ENCODE measurements around the gene KRTAP22-2.
A peak's percentile ranks its signal among the peaks of the same experiment; 100 is the strongest.

Gene KRTAP22-2

GRCh38 chr21:30592140-30592539 is 1.9 kb upstream of the KRTAP22-2 start, which contains the start of gene KRTAP6-3:
Gene KRTAP6-3, plus strand, starts transcription at chr21:30592440. Its CDS starts 6 bp downstream, at chr21:30592446.
- Histone ChIP-seq H2BK12ac (ENCODE audit: low read length) (peak within 1 kb of the TSS; percentile 8), H3K9me3 (replicated peaks in 1 of 2; ENCODE audit: control insufficient read depth in 2 of 2, insufficient read depth in 1 of 2, low read depth in 1 of 2, low read length in 2 of 2) (no peaks in the 10 kb centered on the region), H3K27ac (replicated peaks; ENCODE audit: low read length) (no peak within 1 kb of the TSS), H3K14ac (ENCODE audit: low read length) (no peak within 1 kb of the TSS), H3K23ac (ENCODE audit: low read depth, low read length, poor library complexity) (no peak within 1 kb of the TSS), H3K4me2 (ENCODE audit: insufficient read depth, low read length, poor library complexity, severe bottlenecking) (no peak within 1 kb of the TSS), H2BK120ac (ENCODE audit: low read depth, low read length) (no peak within 1 kb of the TSS), H3K27me3 (ENCODE audit: control insufficient read depth in 3 of 3, insufficient read depth in 3 of 3, low read depth in 1 of 3, low read length in 3 of 3) (no peaks in the 10 kb centered on the region), H3K79me1 (ENCODE audit: low read depth, low read length) (no peaks in the 10 kb centered on the region), H2AFZ (ENCODE audit: low read length) (no peak within 1 kb of the TSS), H3K36me3 (replicated peaks in 1 of 2; ENCODE audit: control insufficient read depth in 2 of 2, insufficient read depth in 2 of 2, low read length in 2 of 2) (no peaks in the 10 kb centered on the region), H3K4ac (ENCODE audit: low read length) (peak within 1 kb of the TSS; percentile 24), H2BK5ac (ENCODE audit: low read length) (no peak within 1 kb of the TSS), H3K18ac (ENCODE audit: low read length) (peak within 1 kb of the TSS; percentile 55), H3K4me1 (ENCODE audit: control insufficient read depth in 2 of 2, insufficient read depth in 1 of 2, low read depth in 1 of 2, low read length in 2 of 2) (no peaks in the 10 kb centered on the region), H3K9ac (ENCODE audit: low read depth, low read length, poor library complexity) (no peak within 1 kb of the TSS), H4K91ac (ENCODE audit: low read depth, low read length, poor library complexity) (no peak within 1 kb of the TSS), H2BK15ac (ENCODE audit: low read length) (peak within 1 kb of the TSS; percentile 33), H3K4me3 (ENCODE audit: low read length in 2 of 2) (no peak within 1 kb of the TSS), H2AK5ac (ENCODE audit: low read depth, low read length) (peak within 1 kb of the TSS; percentile 28), H4K8ac (ENCODE audit: low read depth, low read length) (no peak within 1 kb of the TSS)
- DNase-seq (ENCODE audit: low spot score) = no peak
- no CpG with 5 or more reads among the region's 4 CpGs for WGBS, 2 donors (ENCODE audit: extremely low coverage in 2 of 2, insufficient read length in 2 of 2, insufficient replicate concordance in 1 of 2)

DNA sequence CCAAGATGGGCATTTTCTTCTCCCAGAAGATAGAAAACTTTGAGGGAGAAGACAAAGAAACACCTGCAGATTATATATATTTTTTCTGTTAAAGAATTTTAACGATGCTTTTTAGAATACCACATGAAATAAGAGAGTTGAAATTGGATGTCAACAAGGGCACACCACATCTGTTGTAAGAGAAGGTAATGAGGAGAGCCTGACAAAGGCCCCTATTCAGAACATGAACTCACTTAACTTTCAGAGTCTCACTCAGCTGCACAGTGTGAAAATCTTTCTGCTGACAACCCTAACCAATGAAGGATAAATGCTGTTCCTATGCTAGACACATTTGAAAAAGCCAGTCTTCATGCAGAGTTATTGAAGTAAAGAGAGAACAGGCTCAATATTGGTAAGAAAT is 7.3 kb downstream of the KRTAP22-2 start:
- Histone ChIP-seq H3K9me3 (replicated peaks in 1 of 2; ENCODE audit: control insufficient read depth in 2 of 2, insufficient read depth in 1 of 2, low read depth in 1 of 2, low read length in 2 of 2) (no peaks in the 10 kb centered on the region), H3K14ac (ENCODE audit: low read length) (no peak overlapping the region), H3K23ac (ENCODE audit: low read depth, low read length, poor library complexity) (no peak overlapping the region), H3K18ac (ENCODE audit: low read length) (no peak overlapping the region), H3K36me3 (replicated peaks in 1 of 2; ENCODE audit: control insufficient read depth in 2 of 2, insufficient read depth in 2 of 2, low read length in 2 of 2) (no peaks in the 10 kb centered on the region), H2BK15ac (ENCODE audit: low read length) (no peak overlapping the region), H2BK5ac (ENCODE audit: low read length) (no peak overlapping the region), H3K9ac (ENCODE audit: low read depth, low read length, poor library complexity) (no peak overlapping the region), H3K4me3 (ENCODE audit: low read length in 2 of 2) (no peak overlapping the region), H3K79me1 (ENCODE audit: low read depth, low read length) (no peaks in the 10 kb centered on the region), H2AFZ (ENCODE audit: low read length) (no peak overlapping the region), H2BK120ac (ENCODE audit: low read depth, low read length) (no peak overlapping the region), H3K4ac (ENCODE audit: low read length) (no peak overlapping the region), H3K27ac (replicated peaks; ENCODE audit: low read length) (no peak overlapping the region), H2BK12ac (ENCODE audit: low read length) (no peak overlapping the region), H3K4me1 (ENCODE audit: control insufficient read depth in 2 of 2, insufficient read depth in 1 of 2, low read depth in 1 of 2, low read length in 2 of 2) (peaks cover 0 to 13% of the 10 kb centered on the region in 2 donors), H2AK5ac (ENCODE audit: low read depth, low read length) (no peak overlapping the region), H3K27me3 (ENCODE audit: control insufficient read depth in 3 of 3, insufficient read depth in 3 of 3, low read depth in 1 of 3, low read length in 3 of 3) (no peaks in the 10 kb centered on the region), H3K4me2 (ENCODE audit: insufficient read depth, low read length, poor library complexity, severe bottlenecking) (no peak overlapping the region), H4K8ac (ENCODE audit: low read depth, low read length) (no peak overlapping the region), H4K91ac (ENCODE audit: low read depth, low read length, poor library complexity) (no peak overlapping the region)
- WGBS, 2 donors (ENCODE audit: extremely low coverage in 2 of 2, insufficient read length in 2 of 2, insufficient replicate concordance in 1 of 2) = no CpG with 5 or more reads among the region's 1 CpG
- DNase-seq (ENCODE audit: low spot score) = peak; percentile 45

GRCh38 chr21:30580132-30580531 is 10.1 kb downstream of the KRTAP22-2 start:
- Histone ChIP-seq H2BK5ac (ENCODE audit: low read length) (no peak overlapping the region), H2BK15ac (ENCODE audit: low read length) (no peak overlapping the region), H3K18ac (ENCODE audit: low read length) (no peak overlapping the region), H3K79me1 (ENCODE audit: low read depth, low read length) (no peaks in the 10 kb centered on the region), H3K4me2 (ENCODE audit: insufficient read depth, low read length, poor library complexity, severe bottlenecking) (no peak overlapping the region), H2BK120ac (ENCODE audit: low read depth, low read length) (no peak overlapping the region), H3K27me3 (ENCODE audit: control insufficient read depth in 3 of 3, insufficient read depth in 3 of 3, low read depth in 1 of 3, low read length in 3 of 3) (no peaks in the 10 kb centered on the region), H2AK5ac (ENCODE audit: low read depth, low read length) (no peak overlapping the region), H3K4me3 (ENCODE audit: low read length in 2 of 2) (no peak overlapping the region), H3K23ac (ENCODE audit: low read depth, low read length, poor library complexity) (no peak overlapping the region), H2AFZ (ENCODE audit: low read length) (no peak overlapping the region), H3K4ac (ENCODE audit: low read length) (no peak overlapping the region), H3K36me3 (replicated peaks in 1 of 2; ENCODE audit: control insufficient read depth in 2 of 2, insufficient read depth in 2 of 2, low read length in 2 of 2) (no peaks in the 10 kb centered on the region), H2BK12ac (ENCODE audit: low read length) (no peak overlapping the region), H3K27ac (replicated peaks; ENCODE audit: low read length) (peak overlapping the region; percentile 14), H3K9ac (ENCODE audit: low read depth, low read length, poor library complexity) (no peak overlapping the region), H3K9me3 (replicated peaks in 1 of 2; ENCODE audit: control insufficient read depth in 2 of 2, insufficient read depth in 1 of 2, low read depth in 1 of 2, low read length in 2 of 2) (no peaks in the 10 kb centered on the region), H4K91ac (ENCODE audit: low read depth, low read length, poor library complexity) (no peak overlapping the region), H4K8ac (ENCODE audit: low read depth, low read length) (no peak overlapping the region), H3K14ac (ENCODE audit: low read length) (no peak overlapping the region), H3K4me1 (ENCODE audit: control insufficient read depth in 2 of 2, insufficient read depth in 1 of 2, low read depth in 1 of 2, low read length in 2 of 2) (peaks cover 0 to 13% of the 10 kb centered on the region in 2 donors)
- no peak for DNase-seq (ENCODE audit: low spot score)
- no CpG with 5 or more reads among the region's 3 CpGs for WGBS, 2 donors (ENCODE audit: extremely low coverage in 2 of 2, insufficient read length in 2 of 2, insufficient replicate concordance in 1 of 2)

DNA sequence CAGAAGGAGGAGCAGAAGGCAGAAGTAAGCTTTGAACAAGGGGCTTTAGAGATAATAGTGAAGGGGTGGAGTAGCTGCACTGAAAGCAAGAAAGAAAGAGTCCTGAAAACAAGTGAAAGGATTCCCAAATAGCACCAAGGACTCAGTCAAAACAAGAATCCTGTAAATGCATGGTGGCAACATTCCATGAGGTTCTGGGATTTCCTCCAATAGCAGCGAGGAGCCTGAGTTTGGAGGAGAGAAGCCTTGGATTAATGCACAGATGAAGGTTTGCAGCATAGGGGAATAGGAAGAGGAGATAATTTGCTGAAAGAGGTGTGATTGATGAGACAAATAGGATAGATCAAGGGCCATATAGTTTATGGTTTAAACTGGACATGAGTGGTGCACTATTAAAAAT is 10.9 kb downstream of the KRTAP22-2 start:
- peaks cover 0 to 13% of the 10 kb centered on the region in 2 donors for H3K4me1 ChIP-seq (ENCODE audit: control insufficient read depth in 2 of 2, insufficient read depth in 1 of 2, low read depth in 1 of 2, low read length in 2 of 2)
- no peak overlapping the region for H2BK12ac ChIP-seq (ENCODE audit: low read length)
- H2BK5ac ChIP-seq (ENCODE audit: low read length) = no peak overlapping the region
- no peak overlapping the region for H3K4me2 ChIP-seq (ENCODE audit: insufficient read depth, low read length, poor library complexity, severe bottlenecking)
- no peaks in the 10 kb centered on the region for H3K27me3 ChIP-seq (ENCODE audit: control insufficient read depth in 3 of 3, insufficient read depth in 3 of 3, low read depth in 1 of 3, low read length in 3 of 3)
- no peak overlapping the region for H3K18ac ChIP-seq (ENCODE audit: low read length)
- H4K91ac ChIP-seq (ENCODE audit: low read depth, low read length, poor library complexity) = no peak overlapping the region
- H3K9me3 ChIP-seq (replicated peaks in 1 of 2; ENCODE audit: control insufficient read depth in 2 of 2, insufficient read depth in 1 of 2, low read depth in 1 of 2, low read length in 2 of 2) = no peaks in the 10 kb centered on the region
- no peak overlapping the region for H2BK15ac ChIP-seq (ENCODE audit: low read length)
- no peak overlapping the region for H3K4me3 ChIP-seq (ENCODE audit: low read length in 2 of 2)
- H3K9ac ChIP-seq (ENCODE audit: low read depth, low read length, poor library complexity) = no peak overlapping the region
- no peaks in the 10 kb centered on the region for H3K36me3 ChIP-seq (replicated peaks in 1 of 2; ENCODE audit: control insufficient read depth in 2 of 2, insufficient read depth in 2 of 2, low read length in 2 of 2)
- no peak overlapping the region for H2BK120ac ChIP-seq (ENCODE audit: low read depth, low read length)
- WGBS, 2 donors (ENCODE audit: extremely low coverage in 2 of 2, insufficient read length in 2 of 2, insufficient replicate concordance in 1 of 2) = no CpG with 5 or more reads among the region's 1 CpG
- no peak overlapping the region for H3K14ac ChIP-seq (ENCODE audit: low read length)
- H3K23ac ChIP-seq (ENCODE audit: low read depth, low read length, poor library complexity) = no peak overlapping the region
- H2AFZ ChIP-seq (ENCODE audit: low read length) = no peak overlapping the region
- H3K79me1 ChIP-seq (ENCODE audit: low read depth, low read length) = no peaks in the 10 kb centered on the region
- no peak overlapping the region for H2AK5ac ChIP-seq (ENCODE audit: low read depth, low read length)
- no peak overlapping the region for H3K4ac ChIP-seq (ENCODE audit: low read length)
- no peak overlapping the region for H4K8ac ChIP-seq (ENCODE audit: low read depth, low read length)
- no peak overlapping the region for H3K27ac ChIP-seq (replicated peaks; ENCODE audit: low read length)
- peak; percentile 29 for DNase-seq (ENCODE audit: low spot score)
